ENCODE results near the gene TRIO.

Gene TRIO

GRCh38 chr5:14447958-14448911 lies 305.1 kb downstream of the TRIO start:
- H3K4me3 ChIP-seq (ENCODE audit: low read depth in 1 of 2, low read length in 2 of 2), result no peak overlapping the region
- H3K4me1 ChIP-seq (ENCODE audit: control insufficient read depth in 1 of 2, insufficient read depth in 2 of 2, low read length in 2 of 2), result peaks cover 0 to 4% of the 10 kb centered on the region in 2 donors
- no peak overlapping the region for H3K9ac ChIP-seq (ENCODE audit: low read depth in 1 of 2, low read length in 2 of 2)
- no peaks in the 10 kb centered on the region for H3K27me3 ChIP-seq (ENCODE audit: control insufficient read depth in 1 of 2, insufficient read depth in 2 of 2, low read length in 2 of 2)
- H3K36me3 ChIP-seq (ENCODE audit: control insufficient read depth in 1 of 2, insufficient read depth in 2 of 2, low read length in 2 of 2), result no peaks in the 10 kb centered on the region
- H3K27ac ChIP-seq (ENCODE audit: low read depth, low read length), result peak overlapping the region; percentile 6
- no peaks in the 10 kb centered on the region for H3K9me3 ChIP-seq (ENCODE audit: control insufficient read depth in 1 of 2, low read length in 2 of 2)

GRCh38 chr5:14449052-14449661 lies 306.0 kb downstream of the TRIO start:
- Histone ChIP-seq H3K27ac (ENCODE audit: low read depth, low read length) (peak overlapping the region; percentile 59), H3K36me3 (ENCODE audit: control insufficient read depth in 1 of 2, insufficient read depth in 2 of 2, low read length in 2 of 2) (peaks cover under 1 to 2% of the 10 kb centered on the region in 2 donors), H3K4me1 (ENCODE audit: control insufficient read depth in 1 of 2, insufficient read depth in 2 of 2, low read length in 2 of 2) (peaks cover 0 to 4% of the 10 kb centered on the region in 2 donors), H3K27me3 (ENCODE audit: control insufficient read depth in 1 of 2, insufficient read depth in 2 of 2, low read length in 2 of 2) (no peaks in the 10 kb centered on the region), H3K9me3 (ENCODE audit: control insufficient read depth in 1 of 2, low read length in 2 of 2) (no peaks in the 10 kb centered on the region), H3K4me3 (ENCODE audit: low read depth in 1 of 2, low read length in 2 of 2) (no peak overlapping the region), H3K9ac (ENCODE audit: low read depth in 1 of 2, low read length in 2 of 2) (peak overlapping the region in 1 of 2 donors; percentile 17)

- Histone ChIP-seq H3K9ac (ENCODE audit: low read depth in 1 of 2, low read length in 2 of 2) (no peak overlapping the region), H3K9me3 (ENCODE audit: control insufficient read depth in 1 of 2, low read length in 2 of 2) (no peaks in the 10 kb centered on the region), H3K27ac (ENCODE audit: low read depth, low read length) (peak overlapping the region; percentile 27), H3K4me3 (ENCODE audit: low read depth in 1 of 2, low read length in 2 of 2) (no peak overlapping the region), H3K36me3 (ENCODE audit: control insufficient read depth in 1 of 2, insufficient read depth in 2 of 2, low read length in 2 of 2) (peaks cover 7% of the 10 kb centered on the region in 2 donors), H3K27me3 (ENCODE audit: control insufficient read depth in 1 of 2, insufficient read depth in 2 of 2, low read length in 2 of 2) (no peaks in the 10 kb centered on the region), H3K4me1 (ENCODE audit: control insufficient read depth in 1 of 2, insufficient read depth in 2 of 2, low read length in 2 of 2) (peaks cover 0 to 4% of the 10 kb centered on the region in 2 donors)
These were observed 306.9 kb downstream of the TRIO start for GRCh38 chr5:14450018-14450524.

- H3K4me1 ChIP-seq (ENCODE audit: control insufficient read depth in 1 of 2, insufficient read depth in 2 of 2, low read length in 2 of 2), result peaks cover 0 to 4% of the 10 kb centered on the region in 2 donors
- no peak overlapping the region for H3K27ac ChIP-seq (ENCODE audit: low read depth, low read length)
These were observed 307.6 kb downstream of the TRIO start for GRCh38 chr5:14450742-14451141.

GRCh38 chr5:14451871-14452270 lies 308.7 kb downstream of the TRIO start:
- Histone ChIP-seq H3K9me3 (ENCODE audit: control insufficient read depth in 1 of 2, low read length in 2 of 2) (no peaks in the 10 kb centered on the region), H3K9ac (ENCODE audit: low read depth in 1 of 2, low read length in 2 of 2) (no peak overlapping the region), H3K36me3 (ENCODE audit: control insufficient read depth in 1 of 2, insufficient read depth in 2 of 2, low read length in 2 of 2) (peaks cover 7% of the 10 kb centered on the region in 2 donors), H3K27me3 (ENCODE audit: control insufficient read depth in 1 of 2, insufficient read depth in 2 of 2, low read length in 2 of 2) (no peaks in the 10 kb centered on the region), H3K27ac (ENCODE audit: low read depth, low read length) (no peak overlapping the region), H3K4me1 (ENCODE audit: control insufficient read depth in 1 of 2, insufficient read depth in 2 of 2, low read length in 2 of 2) (peaks cover 0 to 4% of the 10 kb centered on the region in 2 donors), H3K4me3 (ENCODE audit: low read depth in 1 of 2, low read length in 2 of 2) (no peak overlapping the region)

More at GRCh38 chr5:14450742-14451141, 307.6 kb downstream of the TRIO start:
- peaks cover 7% of the 10 kb centered on the region in 2 donors for H3K36me3 ChIP-seq (ENCODE audit: control insufficient read depth in 1 of 2, insufficient read depth in 2 of 2, low read length in 2 of 2)
- no peaks in the 10 kb centered on the region for H3K27me3 ChIP-seq (ENCODE audit: control insufficient read depth in 1 of 2, insufficient read depth in 2 of 2, low read length in 2 of 2)
- H3K4me3 ChIP-seq (ENCODE audit: low read depth in 1 of 2, low read length in 2 of 2), result no peak overlapping the region
- no peaks in the 10 kb centered on the region for H3K9me3 ChIP-seq (ENCODE audit: control insufficient read depth in 1 of 2, low read length in 2 of 2)
- H3K9ac ChIP-seq (ENCODE audit: low read depth in 1 of 2, low read length in 2 of 2), result no peak overlapping the region

- H3K4me3 ChIP-seq (ENCODE audit: low read depth in 1 of 2, low read length in 2 of 2), result no peak overlapping the region
- H3K4me1 ChIP-seq (ENCODE audit: control insufficient read depth in 1 of 2, insufficient read depth in 2 of 2, low read length in 2 of 2), result peaks cover 0 to 4% of the 10 kb centered on the region in 2 donors
- H3K9me3 ChIP-seq (ENCODE audit: control insufficient read depth in 1 of 2, low read length in 2 of 2), result no peaks in the 10 kb centered on the region
- no peak overlapping the region for H3K9ac ChIP-seq (ENCODE audit: low read depth in 1 of 2, low read length in 2 of 2)
- no peak overlapping the region for H3K27ac ChIP-seq (ENCODE audit: low read depth, low read length)
- peaks cover 7% of the 10 kb centered on the region in 2 donors for H3K36me3 ChIP-seq (ENCODE audit: control insufficient read depth in 1 of 2, insufficient read depth in 2 of 2, low read length in 2 of 2)
- H3K27me3 ChIP-seq (ENCODE audit: control insufficient read depth in 1 of 2, insufficient read depth in 2 of 2, low read length in 2 of 2), result no peaks in the 10 kb centered on the region
These were observed 309.7 kb downstream of the TRIO start for GRCh38 chr5:14452685-14453454.

GRCh38 chr5:14453481-14453880 lies 310.3 kb downstream of the TRIO start:
- Histone ChIP-seq H3K9me3 (ENCODE audit: control insufficient read depth in 1 of 2, low read length in 2 of 2) (no peaks in the 10 kb centered on the region), H3K27ac (ENCODE audit: low read depth, low read length) (no peak overlapping the region), H3K4me3 (ENCODE audit: low read depth in 1 of 2, low read length in 2 of 2) (no peak overlapping the region), H3K9ac (ENCODE audit: low read depth in 1 of 2, low read length in 2 of 2) (no peak overlapping the region), H3K4me1 (ENCODE audit: control insufficient read depth in 1 of 2, insufficient read depth in 2 of 2, low read length in 2 of 2) (peaks cover 0 to 4% of the 10 kb centered on the region in 2 donors), H3K27me3 (ENCODE audit: control insufficient read depth in 1 of 2, insufficient read depth in 2 of 2, low read length in 2 of 2) (no peaks in the 10 kb centered on the region), H3K36me3 (ENCODE audit: control insufficient read depth in 1 of 2, insufficient read depth in 2 of 2, low read length in 2 of 2) (peaks cover 7% of the 10 kb centered on the region in 2 donors)

GRCh38 chr5:14455814-14456321 lies 312.7 kb downstream of the TRIO start:
- no peaks in the 10 kb centered on the region for H3K9me3 ChIP-seq (ENCODE audit: control insufficient read depth in 1 of 2, low read length in 2 of 2)
- no peak overlapping the region for H3K9ac ChIP-seq (ENCODE audit: low read depth in 1 of 2, low read length in 2 of 2)
- peaks cover 12 to 16% of the 10 kb centered on the region in 2 donors for H3K36me3 ChIP-seq (ENCODE audit: control insufficient read depth in 1 of 2, insufficient read depth in 2 of 2, low read length in 2 of 2)
- no peak overlapping the region for H3K27ac ChIP-seq (ENCODE audit: low read depth, low read length)
- H3K4me3 ChIP-seq (ENCODE audit: low read depth in 1 of 2, low read length in 2 of 2), result no peak overlapping the region
- H3K4me1 ChIP-seq (ENCODE audit: control insufficient read depth in 1 of 2, insufficient read depth in 2 of 2, low read length in 2 of 2), result no peaks in the 10 kb centered on the region
- H3K27me3 ChIP-seq (ENCODE audit: control insufficient read depth in 1 of 2, insufficient read depth in 2 of 2, low read length in 2 of 2), result no peaks in the 10 kb centered on the region

- no peak overlapping the region for H3K9ac ChIP-seq (ENCODE audit: low read depth in 1 of 2, low read length in 2 of 2)
- H3K27me3 ChIP-seq (ENCODE audit: control insufficient read depth in 1 of 2, insufficient read depth in 2 of 2, low read length in 2 of 2), result no peaks in the 10 kb centered on the region
- peaks cover 13 to 27% of the 10 kb centered on the region in 2 donors for H3K36me3 ChIP-seq (ENCODE audit: control insufficient read depth in 1 of 2, insufficient read depth in 2 of 2, low read length in 2 of 2)
- no peaks in the 10 kb centered on the region for H3K9me3 ChIP-seq (ENCODE audit: control insufficient read depth in 1 of 2, low read length in 2 of 2)
- no peaks in the 10 kb centered on the region for H3K4me1 ChIP-seq (ENCODE audit: control insufficient read depth in 1 of 2, insufficient read depth in 2 of 2, low read length in 2 of 2)
- H3K4me3 ChIP-seq (ENCODE audit: low read depth in 1 of 2, low read length in 2 of 2), result no peak overlapping the region
- H3K27ac ChIP-seq (ENCODE audit: low read depth, low read length), result peak overlapping the region; percentile 36
These were observed 314.3 kb downstream of the TRIO start for GRCh38 chr5:14457476-14457875.

All from duodenal mucosa (tissue), 2 donors.